ENCODE results near the gene RIT1. TPM values are rescaled to one million over a fixed set of nuclear protein-coding genes. Genes with fewer than 3 reads are reported as not detected.
A peak's percentile ranks its signal among the peaks of the same experiment; 100 is the strongest.

Gene RIT1
- total RNA-seq, 4 donors from 2014 or later, result 9.6 to 16.8 (median 15.2) TPM

GRCh38 chr1:155860970-155861510, 50.1 kb downstream of the RIT1 start:
- TF ChIP-seq POLR2A (IDR thresholded peaks at IDR 0.05) (no peak), CTCF (IDR thresholded peaks at IDR 0.05 in 4 of 5, conservative IDR thresholded peaks at IDR 0.05 in 1 of 5) (no peak)
- no peaks in the 10 kb centered on the region for H3K27me3 ChIP-seq
- H3K27ac ChIP-seq, result peak overlapping the region; percentile 81 to 92 (median 86)
- ATAC-seq (no peak), DNase-seq (no peak)
- no peaks in the 10 kb centered on the region for H3K9me3 ChIP-seq
- in situ Hi-C loops (cut with MboI; ENCODE audit: low sequenced_read_pairs in 4 of 4) (no loop called here), intact Hi-C loops (cut with DNase I; ENCODE audit: low total_unique reads) (no loop called here)
- H3K36me3 ChIP-seq, result no peaks in the 10 kb centered on the region
- peaks cover 24 to 28% of the 10 kb centered on the region in 2 donors for H3K4me1 ChIP-seq
- peak overlapping the region in 2 of 4 donors; percentile 60 to 64 for H3K4me3 ChIP-seq

GRCh38 chr1:155859881-155860871, 51.0 kb downstream of the RIT1 start:
- H3K9me3 ChIP-seq, result no peaks in the 10 kb centered on the region
- in situ Hi-C loops (cut with MboI; ENCODE audit: low sequenced_read_pairs in 4 of 4) (no loop called here), intact Hi-C loops (cut with DNase I; ENCODE audit: low total_unique reads) (loop anchor here (1.0 to 10.0 kb wide), 5 partner anchors 51 to 538 kb away; partner anchors contain the start of genes KHDC4, LAMTOR2, RIT1 and RUSC1)
- H3K36me3 ChIP-seq, result no peaks in the 10 kb centered on the region
- no peaks in the 10 kb centered on the region for H3K27me3 ChIP-seq
- ATAC-seq (no peak), DNase-seq (peak; percentile 21 to 44)
- peak overlapping the region; percentile 32 to 75 (median 62) for H3K4me3 ChIP-seq
- H3K4me1 ChIP-seq, result peaks cover 26 to 30% of the 10 kb centered on the region in 2 donors
- TF ChIP-seq POLR2A (IDR thresholded peaks at IDR 0.05) (peak in 1 of 2 donors; percentile 36), CTCF (IDR thresholded peaks at IDR 0.05 in 4 of 5, conservative IDR thresholded peaks at IDR 0.05 in 1 of 5) (no peak)
- H3K27ac ChIP-seq, result peak overlapping the region; percentile 81 to 92 (median 86)

GRCh38 chr1:155859234-155859829, 51.8 kb downstream of the RIT1 start, which contains the start of gene SYT11:
TSS of gene SYT11 (plus strand) at chr1:155859567. CDS start at chr1:155859762, 195 bp downstream.
- Histone ChIP-seq H3K4me3 (peak within 1 kb of the TSS; percentile 60 to 75 (median 62)), H3K27ac (peak within 1 kb of the TSS; percentile 84 to 92 (median 89)), H3K27me3 (no peaks in the 10 kb centered on the region), H3K36me3 (peaks cover 0 to 7% of the 10 kb centered on the region in 2 donors), H3K4me1 (peaks cover 26 to 30% of the 10 kb centered on the region in 2 donors), H3K9me3 (no peaks in the 10 kb centered on the region)
- ATAC-seq (peak; percentile 94 to 98), DNase-seq (peak; percentile 90 to 92)
- in situ Hi-C loops (cut with MboI; ENCODE audit: low sequenced_read_pairs in 4 of 4) (no loop called here), intact Hi-C loops (cut with DNase I; ENCODE audit: low total_unique reads) (loop anchor here (1.0 to 10.0 kb wide), 5 partner anchors 51 to 537 kb away; partner anchors contain the start of genes KHDC4, LAMTOR2, RIT1 and RUSC1)
- TF ChIP-seq POLR2A (IDR thresholded peaks at IDR 0.05), result peak in 1 of 2 donors; percentile 23
- TF ChIP-seq CTCF (IDR thresholded peaks at IDR 0.05 in 4 of 5, conservative IDR thresholded peaks at IDR 0.05 in 1 of 5), result no peak

GRCh38 chr1:155858800-155859233, 52.3 kb downstream of the RIT1 start:
- DNase-seq, result peak in 1 of 2 donors; percentile 42
- in situ Hi-C loops (cut with MboI; ENCODE audit: low sequenced_read_pairs in 4 of 4) (no loop called here), intact Hi-C loops (cut with DNase I; ENCODE audit: low total_unique reads) (loop anchor here (1.0 to 10.0 kb wide), 5 partner anchors 52 to 537 kb away; partner anchors contain the start of genes KHDC4, LAMTOR2, RIT1 and RUSC1)
- Histone ChIP-seq H3K27ac (peak overlapping the region; percentile 84 to 92 (median 89)), H3K36me3 (peaks cover 0 to 12% of the 10 kb centered on the region in 2 donors), H3K9me3 (no peaks in the 10 kb centered on the region), H3K4me3 (peak overlapping the region; percentile 60 to 75 (median 62)), H3K4me1 (peaks cover 26 to 30% of the 10 kb centered on the region in 2 donors), H3K27me3 (no peaks in the 10 kb centered on the region)
- ATAC-seq, result peak; percentile 21 to 34
- no peak for TF ChIP-seq POLR2A (IDR thresholded peaks at IDR 0.05)
- no peak for TF ChIP-seq CTCF (IDR thresholded peaks at IDR 0.05 in 4 of 5, conservative IDR thresholded peaks at IDR 0.05 in 1 of 5)
